Measurements from ENCODE around the gene PDIA4.
"Not testable (repeated sequence)": the region's sequence is repeated elsewhere in the genome, so short reads cannot be mapped to it uniquely, and the experiment has no call there.

PDIA4 gene

GRCh38 chr7:149030439-149030838, 2.1 kb upstream of the PDIA4 start:
- not testable (repeated sequence) for DNase-seq

- no peak for DNase-seq
Measured at GRCh38 chr7:149027611-149028345, 527 bp downstream of the PDIA4 start.

GRCh38 chr7:149027055-149027454, 1.2 kb downstream of the PDIA4 start:
- no peak for DNase-seq

- DNase-seq = no peak
Measured at GRCh38 chr7:149023662-149024061, 4.6 kb downstream of the PDIA4 start.

- no peak for DNase-seq
Measured at GRCh38 chr7:149022756-149023360, 5.4 kb downstream of the PDIA4 start.

- no peak for DNase-seq
Measured at GRCh38 chr7:149021725-149022062, 6.6 kb downstream of the PDIA4 start.

- DNase-seq = no peak
Measured at GRCh38 chr7:149020483-149020882, 7.8 kb downstream of the PDIA4 start.

- DNase-seq = no peak
Measured at GRCh38 chr7:149016876-149017275, 11.4 kb downstream of the PDIA4 start.

GRCh38 chr7:149014309-149014708, 14.0 kb downstream of the PDIA4 start:
- DNase-seq = no peak

GRCh38 chr7:149013876-149014275, 14.4 kb downstream of the PDIA4 start:
- DNase-seq = no peak

GRCh38 chr7:149012730-149013129, 15.6 kb downstream of the PDIA4 start:
- DNase-seq = not testable (repeated sequence)

GRCh38 chr7:149011491-149011890, 16.8 kb downstream of the PDIA4 start:
- DNase-seq = no peak

GRCh38 chr7:149010451-149010850, 17.9 kb downstream of the PDIA4 start:
- no peak for DNase-seq

- DNase-seq = no peak
Measured at GRCh38 chr7:149009527-149009926, 18.8 kb downstream of the PDIA4 start.

GRCh38 chr7:149007611-149008010, 20.7 kb downstream of the PDIA4 start:
- DNase-seq = no peak

- DNase-seq = no peak
Measured at GRCh38 chr7:149007146-149007545, 21.2 kb downstream of the PDIA4 start.

GRCh38 chr7:149006345-149006725, 22.0 kb downstream of the PDIA4 start:
- DNase-seq = no peak

- DNase-seq = peak; percentile 18
Measured at GRCh38 chr7:149005427-149006344, 22.6 kb downstream of the PDIA4 start.

GRCh38 chr7:149004405-149005370, 23.6 kb downstream of the PDIA4 start:
- DNase-seq = no peak

- no peak for DNase-seq
Measured at GRCh38 chr7:149003560-149004305, 24.6 kb downstream of the PDIA4 start.

GRCh38 chr7:149003018-149003417, 25.3 kb downstream of the PDIA4 start:
- DNase-seq = no peak

GRCh38 chr7:149002604-149003003, 25.7 kb downstream of the PDIA4 start:
- no peak for DNase-seq
